22Rv1 (cell line): ENCODE measurements around the gene DDX3X.
"Not testable (repeated sequence)": the region's sequence is repeated elsewhere in the genome, so short reads cannot be mapped to it uniquely, and the experiment has no call there.

Experiments used
- ZFX ChIP-seq: fragments of 450-650 bp; IDR thresholded peaks from 2 replicates; pipeline ENCODE4 v1.6.1; 2017; ENCODE audit warnings: antibody characterized with exemption, borderline replicate concordance
- TF ChIP-seq, protein P1 (sequence below): fragments of 450-650 bp; IDR thresholded peaks from 2 replicates; pipeline ENCODE4 v1.5.1; 2017; ENCODE audit warnings: mild to moderate bottlenecking

DNA sequence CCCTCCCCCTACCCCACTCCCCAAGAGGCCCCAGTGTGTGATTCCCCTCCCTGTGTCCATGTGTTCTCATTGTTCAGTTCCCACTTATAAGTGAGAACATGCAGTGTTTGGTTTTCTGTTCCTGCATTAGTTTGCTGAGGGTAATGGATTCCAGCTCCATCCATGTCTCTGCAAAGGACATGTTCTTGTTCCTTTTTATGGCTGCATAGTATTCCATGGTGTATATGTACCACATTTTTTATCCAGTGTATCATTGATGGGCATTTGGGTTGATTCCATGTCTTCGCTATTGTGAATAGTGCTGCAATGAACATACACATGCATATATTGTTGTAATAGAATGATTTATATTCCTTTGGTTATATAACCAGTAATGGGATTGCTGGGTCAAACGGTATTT, 68.6 kb downstream of the DDX3X start:
- TF ChIP-seq, protein P1, sequence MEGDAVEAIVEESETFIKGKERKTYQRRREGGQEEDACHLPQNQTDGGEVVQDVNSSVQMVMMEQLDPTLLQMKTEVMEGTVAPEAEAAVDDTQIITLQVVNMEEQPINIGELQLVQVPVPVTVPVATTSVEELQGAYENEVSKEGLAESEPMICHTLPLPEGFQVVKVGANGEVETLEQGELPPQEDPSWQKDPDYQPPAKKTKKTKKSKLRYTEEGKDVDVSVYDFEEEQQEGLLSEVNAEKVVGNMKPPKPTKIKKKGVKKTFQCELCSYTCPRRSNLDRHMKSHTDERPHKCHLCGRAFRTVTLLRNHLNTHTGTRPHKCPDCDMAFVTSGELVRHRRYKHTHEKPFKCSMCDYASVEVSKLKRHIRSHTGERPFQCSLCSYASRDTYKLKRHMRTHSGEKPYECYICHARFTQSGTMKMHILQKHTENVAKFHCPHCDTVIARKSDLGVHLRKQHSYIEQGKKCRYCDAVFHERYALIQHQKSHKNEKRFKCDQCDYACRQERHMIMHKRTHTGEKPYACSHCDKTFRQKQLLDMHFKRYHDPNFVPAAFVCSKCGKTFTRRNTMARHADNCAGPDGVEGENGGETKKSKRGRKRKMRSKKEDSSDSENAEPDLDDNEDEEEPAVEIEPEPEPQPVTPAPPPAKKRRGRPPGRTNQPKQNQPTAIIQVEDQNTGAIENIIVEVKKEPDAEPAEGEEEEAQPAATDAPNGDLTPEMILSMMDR = not testable (repeated sequence)
- not testable (repeated sequence) for TF ChIP-seq ZFX
